Measurements from ENCODE around the gene PCSK1N.

Gene PCSK1N

GRCh38 chrX:48787505-48788443, 47.6 kb downstream of the PCSK1N start:
- no peak for DNase-seq

- no peak for DNase-seq
Observed at GRCh38 chrX:48786825-48787504, 48.4 kb downstream of the PCSK1N start.

GRCh38 chrX:48786341-48786800, 49.0 kb downstream of the PCSK1N start, which contains the start of gene GATA1:
Gene GATA1 (plus strand): TSS chrX:48786590. CDS start chrX:48791110, 4,520 bp downstream.
- DNase-seq: no peak

GRCh38 chrX:48785540-48786214, 49.7 kb downstream of the PCSK1N start:
- no peak for DNase-seq

GRCh38 chrX:48785186-48785539, 50.2 kb downstream of the PCSK1N start:
- DNase-seq: no peak

- no peak for DNase-seq
Observed at GRCh38 chrX:48784726-48785125, 50.7 kb downstream of the PCSK1N start.

- no peak for DNase-seq
Observed at GRCh38 chrX:48782795-48783194, 52.6 kb downstream of the PCSK1N start.

GRCh38 chrX:48782216-48782615, 53.2 kb downstream of the PCSK1N start:
- no peak for DNase-seq

- DNase-seq: no peak
Observed at GRCh38 chrX:48781705-48782104, 53.7 kb downstream of the PCSK1N start.
